NCI-H82 treated with DMSO at 0.1 percent for 48 hours (cell line): ENCODE results near the gene C6orf132.

Source experiments
- DNase-seq: peaks from one replicate; lab custom pipeline; 2025; ENCODE audit not compliant: unreplicated experiment; lab: John Stamatoyannopoulos, UW

The C6orf132 gene

DNA sequence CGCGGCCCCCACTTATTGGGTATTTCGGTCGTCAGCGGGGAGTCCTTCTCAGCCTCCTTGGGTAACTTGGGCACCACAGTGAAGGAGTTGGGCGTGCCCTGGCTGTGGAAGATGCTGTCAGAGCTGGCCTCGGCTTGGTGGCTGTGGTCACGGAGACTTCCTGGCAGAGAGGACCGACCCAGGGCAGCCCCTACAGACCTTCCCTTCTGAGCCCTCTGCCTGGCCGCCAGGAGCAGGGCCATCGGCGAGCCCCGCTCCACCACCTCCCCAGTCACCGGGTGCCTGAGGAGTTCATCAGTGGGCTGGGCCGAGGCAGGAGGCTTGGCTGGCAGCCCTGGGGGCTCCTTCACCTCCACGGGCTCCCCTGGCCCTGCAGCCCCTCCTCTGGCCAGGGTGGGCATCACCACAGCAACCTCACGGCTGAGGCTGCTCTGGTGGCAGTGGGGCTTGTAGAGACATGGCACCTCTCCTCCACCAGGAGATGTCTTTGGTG lies 37.2 kb downstream of the C6orf132 start:
- no peak for DNase-seq

DNA sequence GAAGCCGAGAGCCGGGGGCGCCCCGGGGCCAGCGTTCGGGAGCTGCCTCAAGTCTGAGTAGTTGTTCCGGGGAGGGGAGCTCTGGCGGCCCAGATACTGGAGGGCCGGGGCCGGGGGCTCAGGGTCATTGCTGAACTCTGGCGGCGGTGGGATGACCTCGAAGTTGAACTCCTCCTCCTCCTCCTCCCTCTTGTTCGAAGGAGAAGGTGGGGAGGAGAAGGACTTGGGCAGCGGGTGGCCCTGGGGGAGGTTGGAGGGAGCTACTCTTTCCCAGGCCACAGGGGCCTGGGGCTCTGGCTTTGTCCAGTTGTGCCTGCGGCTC lies 37.7 kb downstream of the C6orf132 start:
- no peak for DNase-seq

DNA sequence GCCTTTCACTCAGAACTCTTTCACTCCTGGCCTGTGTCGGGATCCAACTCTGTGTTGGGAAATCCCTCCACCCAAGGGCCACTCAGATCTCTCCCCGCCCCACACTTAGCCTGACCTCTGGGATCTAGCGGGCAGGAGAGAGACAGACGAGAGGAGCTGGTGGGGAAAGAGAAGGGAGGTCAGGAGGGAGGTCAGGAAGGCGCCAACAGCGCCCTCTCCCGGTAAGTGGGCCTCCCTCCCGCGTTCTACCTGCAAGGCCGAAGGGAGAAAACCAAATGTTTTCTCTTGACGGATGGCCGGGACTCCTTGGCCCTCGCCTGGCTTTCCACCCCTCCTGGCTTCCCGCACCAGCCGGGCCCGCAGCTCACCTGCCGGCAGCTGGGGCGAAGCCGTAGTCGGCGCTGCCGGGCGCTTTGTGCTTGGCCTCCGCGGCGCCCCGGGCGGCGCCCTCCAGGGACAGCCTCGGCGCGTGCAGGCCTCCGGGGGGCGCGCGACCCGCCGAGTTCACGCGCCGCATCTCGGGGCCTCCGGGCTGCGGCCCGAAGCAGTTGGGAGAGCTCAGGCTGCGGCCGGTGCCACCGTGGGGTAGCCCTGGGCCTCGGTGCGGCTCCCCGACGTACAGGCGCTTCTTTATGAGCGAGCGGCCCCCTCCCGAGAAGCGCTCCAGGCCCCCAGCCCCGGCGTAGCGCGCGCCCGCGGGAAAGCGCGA lies 38.2 kb downstream of the C6orf132 start:
- no peak for DNase-seq

DNA sequence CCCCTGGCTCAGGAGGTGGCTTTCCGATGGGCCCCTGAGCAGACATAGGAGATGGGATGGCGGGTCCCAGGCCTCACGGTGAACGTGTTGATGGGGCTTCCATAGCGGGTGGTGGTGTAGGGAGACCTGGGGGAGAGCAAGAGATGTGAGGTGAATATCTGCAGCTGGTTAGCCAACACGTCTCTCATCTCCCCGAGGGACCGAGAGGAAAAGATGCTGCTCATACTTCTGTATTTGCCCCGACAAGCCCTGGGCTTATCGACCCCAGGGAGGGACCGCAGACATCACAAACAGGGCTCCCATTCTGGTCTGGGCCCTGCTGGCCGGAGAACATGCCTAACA lies 38.7 kb downstream of the C6orf132 start:
- no peak for DNase-seq

DNA sequence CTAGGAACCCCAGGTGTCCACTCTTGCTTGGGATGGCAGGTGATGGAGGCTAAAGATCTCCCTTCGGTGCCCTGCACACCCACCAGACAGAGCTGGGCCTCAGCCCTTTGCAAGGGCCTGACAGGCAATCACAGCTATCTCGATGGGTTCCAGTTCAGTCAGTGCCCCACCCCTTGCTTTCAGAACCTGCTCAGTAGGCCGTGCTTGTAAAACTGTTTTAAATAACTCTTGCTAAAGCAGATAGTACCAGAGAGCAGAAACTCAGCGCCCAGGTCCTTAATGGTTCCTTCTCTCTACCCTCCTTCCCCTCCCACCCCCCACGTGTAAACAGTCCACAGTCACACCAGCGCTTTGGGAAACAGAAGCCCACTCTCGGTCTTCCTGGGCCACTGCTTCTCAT lies 39.2 kb downstream of the C6orf132 start:
- no peak for DNase-seq

DNA sequence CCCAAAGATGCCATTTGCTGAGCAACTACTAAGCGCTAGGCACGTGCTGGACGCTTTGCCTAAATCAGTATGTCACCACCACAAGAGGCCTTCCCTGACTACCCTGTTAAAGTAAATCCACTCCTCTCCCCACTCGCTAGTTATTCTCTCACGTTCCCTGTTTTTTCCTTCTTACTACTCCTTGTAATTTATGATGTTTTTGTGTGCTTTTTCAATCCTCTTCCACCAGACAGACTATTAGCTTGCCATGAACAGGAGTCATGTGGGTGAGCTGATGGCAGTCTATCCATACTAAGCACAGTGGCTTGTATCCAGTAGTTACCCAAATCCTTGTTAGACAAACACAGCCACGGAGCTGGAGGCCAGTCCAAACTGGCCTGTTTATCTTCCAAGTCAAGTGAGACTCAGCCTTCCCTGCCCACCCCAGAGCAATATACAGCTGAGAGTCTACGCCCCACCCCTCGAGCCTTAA lies 41.2 kb downstream of the C6orf132 start:
- DNase-seq: no peak

DNA sequence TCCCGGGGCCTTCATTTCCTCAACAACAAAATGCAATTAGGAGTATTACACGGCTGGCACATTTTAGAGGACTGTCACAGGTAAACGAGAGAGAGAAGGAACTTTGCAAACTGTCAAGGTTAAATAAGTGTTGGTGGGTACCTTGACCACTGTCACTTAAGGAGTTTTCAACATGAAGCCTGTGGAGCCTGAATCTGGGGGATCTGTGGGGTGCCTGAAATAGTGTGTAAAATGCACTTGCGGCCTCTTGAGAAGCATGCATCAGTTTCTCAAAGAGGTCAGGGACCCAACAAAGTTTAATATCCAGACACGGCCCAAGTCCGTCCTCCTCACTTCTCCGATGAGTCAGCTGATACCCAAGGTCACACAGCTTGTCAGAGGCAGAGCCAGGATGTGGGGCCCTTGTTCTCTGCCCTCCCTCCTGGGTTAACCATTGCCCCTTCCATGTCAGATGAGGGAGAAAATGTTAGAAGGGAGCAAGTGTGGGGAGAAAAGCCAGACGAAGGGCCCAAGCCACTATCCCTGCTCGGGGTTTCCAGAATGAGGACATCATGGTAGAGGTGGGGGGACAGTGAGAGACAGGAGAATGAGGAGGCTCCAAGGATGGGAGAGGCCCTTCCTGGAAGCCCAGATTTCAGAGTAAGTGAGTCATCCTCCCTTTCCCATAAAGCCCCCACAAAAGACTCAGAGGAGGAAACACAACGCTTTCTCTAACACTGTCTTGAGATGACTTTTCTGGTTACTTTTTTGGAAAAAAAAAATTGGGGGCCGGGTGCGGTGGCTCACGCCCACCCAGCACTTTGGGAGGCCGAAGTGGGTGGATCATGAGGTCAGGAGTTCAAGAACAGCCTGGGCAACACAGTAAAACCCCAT lies 42.2 kb downstream of the C6orf132 start:
- no peak for DNase-seq

DNA sequence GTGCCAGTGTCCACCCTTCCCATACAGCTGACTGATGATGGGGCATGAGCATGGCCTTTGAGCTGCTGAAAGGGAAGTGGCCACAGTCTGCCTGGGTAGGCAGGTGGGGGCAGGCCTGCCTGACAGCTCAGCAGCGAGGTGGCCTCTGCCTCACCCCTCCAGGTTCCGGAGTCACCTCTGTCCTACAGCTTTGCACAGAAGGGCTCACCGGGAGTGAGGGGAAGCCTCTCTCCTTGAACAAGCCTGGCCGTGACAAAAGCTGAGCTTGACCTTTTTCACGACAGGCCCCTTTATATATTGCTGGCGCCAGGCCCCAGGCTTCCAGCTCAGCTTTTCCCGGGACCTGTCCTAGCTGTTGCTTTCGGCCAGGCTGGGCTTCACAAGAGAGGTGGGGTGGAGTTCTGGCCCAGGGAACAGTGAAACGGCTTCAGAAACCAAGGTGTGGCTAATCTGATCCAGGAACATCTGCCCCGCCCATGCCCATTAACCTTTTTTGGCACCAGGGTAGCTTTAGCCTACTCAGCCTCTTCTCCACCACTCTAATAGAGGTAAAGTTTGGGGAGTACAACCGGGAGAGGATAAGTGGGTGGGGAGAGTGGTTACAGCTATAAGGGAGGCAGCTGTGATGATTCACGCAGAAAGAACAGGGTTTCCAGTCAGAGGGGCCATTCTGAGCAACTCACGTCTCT lies 42.9 kb downstream of the C6orf132 start:
- no peak for DNase-seq

DNA sequence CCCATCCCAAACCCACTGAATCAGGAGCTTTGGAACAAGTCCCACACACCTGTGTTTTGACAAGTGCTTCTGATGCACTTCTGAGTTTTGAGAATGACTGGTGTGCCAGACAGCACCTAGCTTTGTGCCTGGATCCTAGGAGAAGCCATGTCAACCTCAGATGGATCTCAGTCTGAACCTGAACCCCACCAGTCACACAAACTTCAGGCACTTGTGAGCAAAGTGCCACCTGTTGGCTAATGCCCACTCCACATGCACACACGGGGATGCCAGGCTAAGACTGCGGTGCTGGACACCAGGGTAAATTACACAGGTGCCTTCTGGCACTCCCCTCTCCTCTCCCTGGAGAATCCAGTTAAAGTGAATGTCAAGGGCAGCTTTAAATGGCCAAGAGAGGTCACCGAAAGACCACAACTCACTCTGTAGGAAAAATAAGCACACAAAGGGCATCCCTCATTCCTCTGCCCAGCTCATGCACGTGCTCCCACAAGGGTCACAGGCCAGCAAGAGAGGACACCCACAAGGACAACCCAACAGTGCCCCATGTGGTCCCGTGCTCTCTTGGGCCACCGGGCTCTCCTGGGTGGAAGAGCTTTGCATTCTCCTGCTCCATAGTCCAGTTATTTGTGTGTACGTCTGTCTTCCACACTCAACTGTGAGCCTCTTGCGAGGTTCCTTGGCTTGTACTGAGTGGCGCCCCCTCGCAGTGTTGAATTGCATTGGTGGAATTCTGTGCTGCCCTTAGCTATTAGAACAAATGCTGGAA lies 46.5 kb downstream of the C6orf132 start:
- no peak for DNase-seq

DNA sequence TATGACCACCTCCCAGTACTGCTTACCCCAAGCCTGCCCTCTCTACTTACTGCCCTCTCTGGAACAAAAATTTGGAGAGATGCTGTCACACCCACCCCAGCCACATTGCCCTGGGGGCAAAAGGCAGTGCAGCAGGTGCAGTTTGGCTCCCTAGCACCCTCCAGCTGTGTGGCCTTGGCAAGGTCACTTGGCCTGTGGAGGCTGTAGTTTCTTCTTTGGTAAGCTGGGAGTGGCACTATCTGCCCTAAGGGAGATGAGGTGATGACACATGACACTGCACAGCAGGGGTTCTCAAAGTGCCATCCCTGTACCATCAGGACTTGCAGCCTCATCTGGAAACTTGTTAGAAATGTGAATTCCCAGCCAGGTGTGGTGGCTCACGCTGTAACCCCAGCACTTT lies 47.3 kb downstream of the C6orf132 start:
- no peak for DNase-seq

DNA sequence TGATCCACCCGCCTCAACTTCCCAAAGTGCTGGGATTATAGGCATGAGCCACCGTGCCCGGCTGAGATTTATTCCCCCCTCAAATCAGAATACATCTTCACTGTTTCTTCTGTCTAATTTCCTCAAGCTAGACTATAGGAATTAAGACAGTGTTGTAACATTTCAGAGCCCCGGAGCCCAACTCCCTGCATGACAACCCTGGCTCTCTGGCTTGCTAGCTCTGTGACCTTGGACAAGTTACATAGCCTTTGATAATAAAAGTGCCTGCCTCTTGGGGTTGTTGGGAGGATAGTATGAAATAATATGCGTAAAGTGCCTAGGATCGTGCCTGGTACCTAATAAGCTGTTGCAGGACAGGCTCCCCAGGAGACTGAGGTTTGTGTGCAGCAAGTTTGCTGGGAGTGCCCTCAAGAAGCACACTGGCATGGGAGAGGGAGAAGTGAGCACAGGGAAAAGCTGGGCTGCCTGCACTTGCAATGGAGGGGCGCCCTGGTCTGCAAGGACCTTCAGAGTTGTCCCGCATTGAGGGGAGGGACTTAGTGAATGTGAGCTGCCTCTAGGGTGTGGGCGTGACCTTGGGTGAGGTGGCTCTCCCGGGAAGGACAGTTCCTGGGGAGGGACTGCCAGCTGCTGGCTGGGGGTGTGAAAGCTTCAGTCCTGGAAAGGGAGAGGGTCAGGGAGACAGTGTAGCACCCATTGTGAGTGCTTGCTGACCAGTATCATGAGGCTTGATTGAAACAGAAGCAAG lies 48.7 kb downstream of the C6orf132 start:
- no peak for DNase-seq

DNA sequence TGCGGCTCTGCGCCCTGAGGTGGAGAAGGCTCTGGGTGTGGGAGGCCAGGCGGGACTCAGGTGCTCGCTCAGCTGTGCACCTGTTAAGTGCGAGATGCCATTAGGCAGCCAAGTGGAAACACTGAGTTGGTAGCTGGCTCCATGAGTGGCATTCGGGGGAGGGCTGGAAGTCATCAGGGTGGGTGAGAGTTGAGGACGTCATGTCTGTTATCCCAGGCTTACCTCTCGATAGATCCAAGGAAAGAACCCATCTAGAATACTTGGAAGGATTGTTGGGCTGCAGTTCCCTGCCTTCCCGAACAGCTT lies 50.7 kb downstream of the C6orf132 start:
- no peak for DNase-seq

DNA sequence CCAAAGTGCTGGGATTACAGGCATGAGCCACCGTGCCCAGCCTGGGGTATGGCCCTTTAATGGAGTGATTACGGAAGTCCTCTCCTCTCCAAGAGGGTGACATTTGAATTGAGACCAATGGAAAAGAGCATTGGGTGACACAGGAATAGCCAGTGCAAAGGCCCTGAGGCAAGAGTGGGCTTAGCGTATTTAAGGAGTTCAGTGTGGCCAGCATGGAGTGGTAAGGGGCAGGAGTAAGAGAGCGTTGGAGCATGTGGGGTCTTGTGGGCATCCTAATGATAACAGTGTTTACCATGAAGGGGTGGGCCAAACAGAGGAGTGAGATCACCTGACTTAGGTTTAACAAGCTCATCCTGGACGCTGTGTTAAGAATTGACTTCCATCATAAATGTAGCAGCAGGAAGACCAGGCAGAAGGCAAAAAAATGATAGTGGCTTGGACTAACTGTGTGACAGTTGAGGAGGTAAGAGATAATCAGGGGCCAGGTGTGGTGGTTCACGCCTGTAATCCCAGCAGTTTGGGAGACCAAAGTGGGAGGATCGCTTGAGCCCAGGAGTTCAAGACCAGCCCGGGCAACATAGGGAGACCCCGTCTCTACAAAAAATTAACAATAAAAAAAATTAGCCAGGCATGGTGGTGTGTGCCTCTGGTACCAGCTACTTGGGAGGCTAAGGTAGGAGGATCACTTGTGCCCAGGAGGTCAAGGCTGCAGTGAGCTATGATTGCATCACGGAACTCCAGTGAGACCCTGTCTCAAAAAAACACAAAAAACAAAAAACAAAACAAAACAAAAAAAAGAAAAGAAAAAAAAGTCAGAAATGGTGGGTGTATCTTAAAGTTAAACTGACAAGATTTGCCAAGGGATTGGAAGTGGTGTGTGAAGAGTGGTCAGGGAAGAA lies 51.4 kb downstream of the C6orf132 start:
- DNase-seq: no peak

DNA sequence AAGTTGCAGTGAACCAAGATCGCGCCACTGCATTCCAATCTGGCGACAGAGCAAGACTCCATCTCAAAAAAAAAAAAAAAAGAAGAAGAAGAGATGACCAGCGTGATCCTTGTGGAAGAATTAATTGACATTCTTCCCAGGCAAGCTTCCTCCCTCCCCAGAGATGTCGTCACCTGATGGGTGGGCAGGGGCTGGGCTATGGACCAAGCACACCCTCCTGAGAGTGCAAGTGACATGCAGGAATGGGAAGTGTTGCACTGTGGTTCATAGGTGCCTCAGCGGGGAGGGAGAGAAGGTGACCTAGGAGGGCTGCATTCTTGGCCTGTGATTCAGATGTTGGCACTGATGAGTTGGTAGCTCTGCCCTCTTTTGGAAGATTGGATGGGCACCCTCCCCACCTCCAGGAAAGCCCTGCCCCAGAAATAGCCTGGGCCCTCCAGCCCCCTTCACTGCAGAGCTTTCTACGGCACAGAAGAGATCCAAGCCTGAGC lies 54.3 kb downstream of the C6orf132 start:
- DNase-seq: no peak

DNA sequence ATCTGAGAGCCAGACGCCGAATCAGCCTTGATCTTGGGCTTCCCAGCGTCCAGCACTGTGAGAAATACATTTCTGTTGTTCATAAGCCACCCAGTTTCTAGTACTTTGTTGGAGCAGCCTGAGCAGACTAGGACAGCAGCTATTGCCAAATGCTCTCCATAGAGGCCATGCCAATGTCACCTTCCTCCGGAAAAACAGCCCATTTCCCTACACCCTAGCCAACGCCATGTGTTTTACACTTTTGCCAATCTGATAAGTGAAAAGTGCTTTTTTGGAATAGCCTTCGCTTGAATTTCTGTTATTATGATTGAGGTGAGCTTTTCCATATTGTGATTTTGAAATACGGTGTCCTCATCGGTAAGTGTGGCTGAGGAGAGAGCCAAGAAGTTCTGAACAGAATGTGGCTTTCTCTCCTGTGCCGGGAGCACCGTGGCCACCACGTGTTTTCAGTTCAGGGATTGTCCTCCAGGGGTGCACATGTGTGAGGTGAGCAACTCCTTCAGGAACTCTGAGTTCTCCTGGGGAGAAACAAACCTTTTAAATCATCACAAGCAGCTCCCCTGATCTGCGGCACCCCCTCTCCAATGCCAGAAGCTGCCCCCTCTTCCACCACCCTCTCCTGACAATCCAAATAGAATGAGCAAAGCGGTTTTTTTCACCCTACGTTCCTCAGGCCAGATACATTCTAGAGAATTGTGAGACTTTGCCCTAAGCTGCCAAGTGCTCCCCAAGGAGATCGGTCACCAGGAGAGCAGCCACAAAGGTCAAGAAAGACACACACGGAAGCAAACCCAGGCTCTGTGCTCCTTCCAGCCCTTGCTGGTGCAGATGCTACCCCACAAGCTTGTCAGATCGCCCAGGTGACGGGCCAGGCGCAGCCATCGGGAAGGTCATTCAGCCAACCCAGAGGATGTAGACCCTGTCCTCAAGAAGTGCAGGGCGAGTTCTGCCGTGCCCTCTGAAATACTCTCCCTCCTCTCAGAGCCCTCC lies 56.1 kb downstream of the C6orf132 start:
- DNase-seq: no peak

DNA sequence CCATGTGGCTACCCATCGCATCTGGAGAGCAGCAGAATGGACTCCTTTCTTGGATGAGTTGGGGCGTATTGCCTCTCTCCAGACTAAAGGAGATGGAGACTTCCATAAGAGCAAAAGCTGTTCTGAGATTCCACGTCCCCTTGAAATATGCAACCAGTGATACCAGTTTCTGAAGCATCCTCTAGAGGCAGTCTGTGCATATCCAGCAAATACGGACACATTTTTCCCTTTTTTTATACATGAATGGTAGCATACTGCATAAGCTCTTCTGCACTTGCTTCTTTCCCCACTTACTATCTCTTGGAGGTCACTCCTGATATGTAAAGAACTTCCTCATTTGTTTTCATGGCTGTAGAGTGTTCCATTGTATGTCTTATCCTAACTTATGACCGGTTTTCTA lies 57.5 kb downstream of the C6orf132 start:
- DNase-seq: no peak

DNA sequence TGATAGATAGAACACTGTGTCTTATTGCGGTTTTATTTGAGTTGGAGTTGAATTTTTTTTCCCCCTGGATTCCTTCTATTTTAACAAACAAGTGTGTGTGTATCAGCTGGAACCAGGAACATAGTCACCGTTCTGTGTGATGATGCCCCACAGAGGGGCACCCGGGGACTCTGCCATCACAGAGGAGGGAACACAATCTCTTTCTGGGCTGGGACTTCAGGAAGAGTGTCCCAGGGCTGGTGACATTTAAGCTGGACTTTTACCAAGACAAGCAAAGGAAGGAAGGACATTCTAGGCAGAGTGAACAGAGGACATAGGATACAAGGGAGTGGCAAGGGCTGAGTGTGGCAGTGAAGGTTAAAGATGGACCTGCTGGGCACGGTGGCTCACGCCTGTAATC lies 58.9 kb downstream of the C6orf132 start:
- no peak for DNase-seq

DNA sequence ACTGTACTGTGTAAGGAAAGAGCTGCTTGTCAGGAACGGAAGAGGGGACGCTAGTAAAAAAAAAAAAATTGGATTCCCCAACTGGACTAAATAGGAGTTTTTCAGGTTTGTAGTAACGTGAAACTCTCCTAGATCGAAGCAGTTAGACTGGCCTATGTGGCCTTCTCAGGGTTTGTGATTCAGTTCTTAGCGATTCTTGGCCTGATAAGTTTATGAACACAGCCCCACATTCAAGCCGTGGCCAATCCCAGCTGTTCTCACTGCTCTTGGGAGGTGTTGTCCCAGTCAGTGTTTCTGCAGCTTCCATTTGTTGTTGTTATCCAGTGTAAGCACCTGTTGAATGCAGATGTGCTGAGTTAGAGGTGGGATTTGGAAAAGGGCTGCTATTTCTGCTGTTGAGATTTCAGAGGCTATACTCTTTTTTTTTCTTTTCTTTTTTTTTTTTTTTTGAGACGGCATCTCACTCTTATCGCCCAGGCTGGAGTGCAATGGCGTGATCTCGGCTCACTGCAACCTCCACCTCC lies 62.4 kb downstream of the C6orf132 start:
- no peak for DNase-seq
